ENCODE results near the gene MMP14.

Gene MMP14

GRCh38 chr14:22796087-22796707 lies 40.2 kb upstream of the MMP14 start:
- no peak for FAIRE-seq
- no peak for TF ChIP-seq CTCF (IDR thresholded peaks at IDR 0.05; ENCODE audit: insufficient read depth, missing control alignments)
- DNase-seq (ENCODE audit: insufficient read length, low spot score): no peak

GRCh38 chr14:22797017-22797917 lies 39.1 kb upstream of the MMP14 start:
- TF ChIP-seq CTCF (IDR thresholded peaks at IDR 0.05; ENCODE audit: insufficient read depth, missing control alignments): no peak
- no peak for FAIRE-seq

GRCh38 chr14:22798528-22798927 lies 37.9 kb upstream of the MMP14 start:
- FAIRE-seq (no peak), DNase-seq (ENCODE audit: insufficient read length, low spot score) (no peak)
- TF ChIP-seq CTCF (IDR thresholded peaks at IDR 0.05; ENCODE audit: insufficient read depth, missing control alignments): no peak

More at GRCh38 chr14:22797017-22797917, 39.1 kb upstream of the MMP14 start:
- no peak for DNase-seq (ENCODE audit: insufficient read length, low spot score)

DNA sequence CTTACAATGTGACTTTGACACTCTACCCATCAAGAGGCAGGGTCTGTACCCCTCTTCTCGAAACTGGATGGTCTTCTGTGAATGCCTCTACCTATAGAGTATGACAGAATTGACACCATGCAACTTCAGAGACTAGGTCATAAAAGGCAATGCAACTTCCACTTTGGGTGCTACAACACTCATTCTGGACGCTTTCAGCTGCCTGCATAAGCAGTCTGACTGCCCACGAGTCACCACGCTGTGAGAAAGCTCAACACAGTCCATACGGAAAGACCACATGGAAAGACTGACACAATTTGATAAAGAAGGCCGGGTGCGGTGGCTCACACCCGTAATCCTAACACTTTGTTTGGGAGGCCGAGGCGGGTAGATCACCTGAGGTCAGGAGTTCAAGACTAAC lies 36.0 kb upstream of the MMP14 start:
- no peak for TF ChIP-seq CTCF (IDR thresholded peaks at IDR 0.05; ENCODE audit: insufficient read depth, missing control alignments)
- DNase-seq (ENCODE audit: insufficient read length, low spot score) (no peak), FAIRE-seq (no peak)

DNA sequence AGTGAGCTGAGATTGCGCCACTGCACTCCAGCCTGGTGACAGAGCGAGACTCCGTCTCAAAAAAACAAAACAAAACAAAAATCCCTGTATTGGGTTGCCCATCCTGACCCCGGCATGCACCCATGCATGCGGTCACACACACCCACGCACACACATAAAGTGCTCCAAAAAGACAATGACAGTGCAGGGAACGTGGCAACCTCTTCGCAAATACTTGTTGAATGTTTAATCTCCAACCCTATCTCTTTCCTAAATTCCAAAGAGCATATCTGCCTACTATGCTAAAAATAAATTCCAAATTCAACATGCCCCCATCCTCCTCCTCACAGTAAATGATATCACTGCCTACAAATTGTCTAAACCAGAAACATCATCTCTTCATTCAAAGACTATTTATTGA lies 34.7 kb upstream of the MMP14 start:
- TF ChIP-seq CTCF (IDR thresholded peaks at IDR 0.05; ENCODE audit: insufficient read depth, missing control alignments): no peak
- DNase-seq (ENCODE audit: insufficient read length, low spot score) (no peak), FAIRE-seq (no peak)

DNA sequence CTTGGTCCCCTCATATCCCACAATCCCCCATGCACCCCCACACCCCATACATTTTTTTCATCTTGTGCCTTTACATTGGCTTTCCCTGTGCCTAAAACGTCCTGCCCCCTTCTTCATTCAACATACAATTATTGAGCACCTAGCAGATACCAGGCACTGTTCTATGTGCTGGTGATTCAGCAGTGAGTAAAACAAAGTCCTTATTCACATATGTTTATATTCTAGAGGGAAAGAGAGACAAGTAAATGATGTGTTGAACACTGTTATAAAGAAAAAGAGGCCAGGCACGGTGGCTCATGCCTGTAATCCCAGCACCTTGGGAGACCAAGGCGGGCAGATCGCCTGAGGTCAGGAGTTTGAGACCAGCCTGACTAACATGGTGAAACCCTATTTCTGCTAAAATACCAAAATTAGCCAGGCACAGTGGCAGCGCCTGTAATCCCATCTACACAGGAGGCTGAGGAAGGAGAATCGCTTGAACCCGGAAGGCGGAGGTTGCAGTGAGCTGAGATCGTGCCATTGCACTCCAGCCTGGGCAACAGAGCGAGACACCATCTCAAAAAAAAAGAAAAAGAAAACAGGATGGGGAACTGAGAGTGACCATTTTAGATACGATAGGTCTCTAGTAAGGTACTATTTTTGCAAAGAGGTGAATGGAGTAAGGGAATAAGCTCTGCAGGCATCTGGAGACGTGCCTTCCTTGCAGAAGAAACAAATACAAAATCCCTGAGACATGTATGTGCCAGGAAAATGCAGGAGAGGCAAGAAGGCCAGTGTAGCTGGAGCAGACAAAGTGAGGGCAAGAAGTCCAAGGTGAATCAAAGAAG lies 33.3 kb upstream of the MMP14 start:
- DNase-seq (ENCODE audit: insufficient read length, low spot score) (no peak), FAIRE-seq (no peak)
- no peak for TF ChIP-seq CTCF (IDR thresholded peaks at IDR 0.05; ENCODE audit: insufficient read depth, missing control alignments)
